ENCODE results near the gene AUTS2. TPM values are rescaled to one million over a fixed set of nuclear protein-coding genes. Genes with fewer than 3 reads are reported as not detected.
A peak's percentile ranks its signal among the peaks of the same experiment; 100 is the strongest.

AUTS2 gene
- polyA plus RNA-seq, 1 donor: 110 TPM

GRCh38 chr7:69935107-69935506 lies 336.8 kb downstream of the AUTS2 start:
- DNase-seq: no peak

- no peak for DNase-seq
Observed at GRCh38 chr7:69937097-69937496, 338.8 kb downstream of the AUTS2 start.

- no peak for DNase-seq
Observed at GRCh38 chr7:69939317-69939716, 341.0 kb downstream of the AUTS2 start.

- no peak for DNase-seq
Observed at GRCh38 chr7:69941077-69941651, 342.9 kb downstream of the AUTS2 start.

GRCh38 chr7:69942573-69942972 lies 344.3 kb downstream of the AUTS2 start:
- DNase-seq: no peak

- no peak for DNase-seq
Observed at GRCh38 chr7:69946901-69947300, 348.6 kb downstream of the AUTS2 start.

- DNase-seq: no peak
Observed at GRCh38 chr7:69947998-69948397, 349.7 kb downstream of the AUTS2 start.

GRCh38 chr7:69949122-69949521 lies 350.8 kb downstream of the AUTS2 start:
- DNase-seq: no peak

- DNase-seq: no peak
Observed at GRCh38 chr7:69951458-69951857, 353.2 kb downstream of the AUTS2 start.

GRCh38 chr7:69953136-69954067 lies 355.1 kb downstream of the AUTS2 start:
- DNase-seq: no peak

GRCh38 chr7:69956541-69956940 lies 358.3 kb downstream of the AUTS2 start:
- no peak for DNase-seq

GRCh38 chr7:69957661-69958060 lies 359.4 kb downstream of the AUTS2 start:
- no peak for DNase-seq

GRCh38 chr7:69959789-69960499 lies 361.7 kb downstream of the AUTS2 start:
- DNase-seq: no peak

- DNase-seq: no peak
Observed at GRCh38 chr7:69961436-69961835, 363.2 kb downstream of the AUTS2 start.

- no peak for DNase-seq
Observed at GRCh38 chr7:69962186-69963065, 364.2 kb downstream of the AUTS2 start.

GRCh38 chr7:69963393-69963792 lies 365.1 kb downstream of the AUTS2 start:
- no peak for DNase-seq

- peak; percentile 70 for DNase-seq
Observed at GRCh38 chr7:69966766-69967591, 368.7 kb downstream of the AUTS2 start.

GRCh38 chr7:69967689-69968450 lies 369.6 kb downstream of the AUTS2 start:
- DNase-seq: no peak

GRCh38 chr7:69968969-69969556 lies 370.8 kb downstream of the AUTS2 start:
- no peak for DNase-seq

GRCh38 chr7:69981646-69982045 lies 383.4 kb downstream of the AUTS2 start:
- no peak for DNase-seq

Data from left kidney (tissue), 2 donors.